Measurements from ENCODE around the gene APBB2. TPM values are rescaled to one million over a fixed set of nuclear protein-coding genes. Genes with fewer than 3 reads are reported as not detected.

Gene APBB2
- total and polyA plus RNA-seq, 2 of the 8 experiments (the other 6 are each of a cell fraction or from before 2014, with no cell fraction given), result 58.7 to 59.4 TPM

- no peak for TF ChIP-seq USF2 (IDR thresholded peaks at IDR 0.05; ENCODE audit: low read length)
- no peak for TF ChIP-seq CEBPB (IDR thresholded peaks at IDR 0.05; ENCODE audit: low read depth, low read length)
- TF ChIP-seq SP1 (IDR thresholded peaks at IDR 0.05; ENCODE audit: low read depth, low read length), result no peak
- TF ChIP-seq CREB1 (IDR thresholded peaks at IDR 0.05), result no peak
- TF ChIP-seq RFX5 (IDR thresholded peaks at IDR 0.05; ENCODE audit: borderline replicate concordance, low read depth, low read length), result no peak
- TF ChIP-seq TAF1 (IDR thresholded peaks at IDR 0.05; ENCODE audit: low read depth, low read length), result no peak
Measured at GRCh38 chr4:40812856-40813255, 401.5 kb downstream of the APBB2 start (continued).

Data from H1 (cell line).